DMS53 treated with DMSO at 0.1 percent for 48 hours (cell line): ENCODE measurements around the gene EFCAB6.

Experiments used
- DNase-seq: peaks from one replicate; lab custom pipeline; 2025; ENCODE audit not compliant: unreplicated experiment; lab: John Stamatoyannopoulos, UW

EFCAB6 gene

DNA sequence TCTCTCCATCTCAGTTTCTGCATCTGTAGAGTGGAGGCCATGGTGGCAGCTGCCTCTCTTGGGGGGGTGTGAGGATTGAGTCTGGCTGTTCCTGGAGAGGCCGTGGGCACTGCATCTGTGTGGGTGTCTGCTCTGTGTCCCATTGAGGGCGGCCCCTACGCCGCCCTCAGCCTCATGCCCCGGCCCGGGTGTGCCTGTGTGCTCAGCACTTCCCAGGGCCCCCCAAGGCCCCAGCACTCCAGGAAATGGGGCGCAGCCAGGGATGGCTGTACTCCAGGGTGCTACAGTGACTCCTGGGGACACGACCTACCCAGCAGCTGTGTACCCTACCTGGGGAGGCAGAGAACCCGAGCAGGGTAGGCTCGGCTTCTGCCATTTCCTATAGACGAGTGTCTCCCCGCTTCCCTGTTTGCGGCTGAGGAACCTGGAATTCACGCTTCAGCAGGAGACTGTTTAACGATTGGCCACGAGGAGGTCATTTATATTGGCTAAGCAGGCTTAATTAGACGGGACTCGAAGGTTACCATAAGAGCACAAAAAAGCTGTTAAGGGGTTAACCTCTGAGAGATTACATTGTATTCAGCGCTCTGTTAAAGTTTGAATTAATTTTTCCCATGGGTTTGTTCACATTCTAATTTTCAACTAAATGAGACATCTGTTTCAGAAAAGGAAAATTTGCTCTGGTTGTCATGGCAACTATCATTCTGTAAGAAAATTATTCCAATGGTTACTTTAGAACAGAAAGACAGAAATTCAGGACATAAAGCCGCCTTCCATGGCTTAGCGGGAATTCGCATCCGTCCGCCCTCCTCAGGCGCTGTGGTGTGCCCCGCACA is 323.9 kb downstream of the EFCAB6 start:
- DNase-seq, result no peak

DNA sequence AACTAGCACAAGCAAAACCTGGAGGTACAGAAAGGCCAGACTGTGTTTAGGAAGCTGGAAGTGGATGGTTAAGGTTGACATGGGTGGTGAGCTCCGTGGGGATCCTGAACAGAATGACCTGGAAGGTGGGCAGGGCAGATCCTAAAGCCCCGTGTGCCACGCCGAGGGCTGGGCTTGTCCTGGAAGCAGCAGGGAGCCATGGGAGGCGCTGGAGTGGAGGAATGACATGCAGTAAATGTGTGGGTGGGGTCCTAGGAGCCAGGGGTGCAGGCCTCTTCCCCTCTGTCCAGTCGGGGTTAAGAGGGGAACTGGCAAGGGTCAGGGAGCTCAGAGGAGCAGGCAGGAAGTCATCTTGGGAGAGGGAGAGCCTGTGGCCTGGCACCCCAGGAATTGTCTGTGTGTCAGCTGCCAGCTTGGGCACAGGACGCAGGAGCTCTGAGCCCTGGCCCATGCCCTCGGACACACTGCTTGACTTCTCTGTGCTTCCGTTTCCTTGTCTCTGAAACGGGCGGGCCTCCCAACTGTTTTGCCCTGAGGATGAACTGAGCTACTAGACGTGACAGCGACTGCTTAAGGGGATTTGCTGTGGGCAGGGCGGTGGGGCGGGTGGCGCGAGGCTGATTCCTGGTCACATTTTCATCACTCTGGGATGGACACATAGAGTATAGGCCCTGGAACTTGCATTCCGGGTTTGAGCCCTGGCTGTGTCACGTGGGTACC is 324.6 kb downstream of the EFCAB6 start:
- no peak for DNase-seq

DNA sequence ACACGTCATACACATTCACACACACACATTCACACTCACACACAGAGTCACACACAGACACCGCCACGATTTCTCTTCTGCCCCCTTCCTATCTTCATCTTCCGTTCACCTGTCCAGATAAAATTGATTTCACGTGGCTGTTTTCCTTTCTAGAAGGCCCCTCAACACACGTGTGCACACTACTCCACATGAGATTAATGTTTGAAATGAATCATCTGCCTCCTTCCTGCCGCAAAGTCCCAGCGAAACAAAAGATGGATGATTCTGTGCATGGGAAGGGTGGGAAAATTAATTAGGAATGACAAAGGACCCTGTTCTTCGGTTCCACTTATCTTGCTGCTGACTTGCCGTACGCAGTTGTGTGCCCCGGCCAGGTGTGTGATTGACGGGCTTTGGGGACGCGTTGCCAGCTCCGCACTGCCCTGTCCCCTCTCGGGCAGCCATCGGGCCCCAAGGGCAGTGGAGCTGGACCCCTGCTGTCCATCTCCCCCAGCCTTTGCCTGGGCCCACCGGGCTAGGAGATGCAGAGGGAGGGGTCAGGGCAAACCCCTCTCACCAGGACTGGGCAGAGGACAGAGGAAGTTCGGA is 326.5 kb downstream of the EFCAB6 start:
- no peak for DNase-seq

DNA sequence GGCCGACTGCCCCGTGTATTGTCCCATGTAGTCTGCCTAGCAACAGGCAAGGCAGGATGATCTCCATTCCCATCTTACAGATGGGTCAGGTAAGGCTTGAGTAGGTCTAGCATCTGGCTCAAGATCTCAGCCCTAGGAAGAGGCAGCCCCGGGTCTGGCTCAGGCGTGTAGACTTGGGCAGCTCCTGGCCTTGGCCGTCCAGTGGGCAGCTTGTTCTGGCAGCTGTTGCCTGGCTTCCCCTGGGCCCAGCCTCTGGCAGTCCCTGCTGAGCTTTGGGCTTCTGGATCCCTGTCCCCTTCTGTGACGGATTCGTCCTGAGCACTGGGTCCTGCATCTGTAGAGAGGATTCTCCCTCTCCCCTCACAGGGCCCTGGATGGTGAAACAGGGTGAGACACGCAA is 327.9 kb downstream of the EFCAB6 start:
- DNase-seq, result no peak

DNA sequence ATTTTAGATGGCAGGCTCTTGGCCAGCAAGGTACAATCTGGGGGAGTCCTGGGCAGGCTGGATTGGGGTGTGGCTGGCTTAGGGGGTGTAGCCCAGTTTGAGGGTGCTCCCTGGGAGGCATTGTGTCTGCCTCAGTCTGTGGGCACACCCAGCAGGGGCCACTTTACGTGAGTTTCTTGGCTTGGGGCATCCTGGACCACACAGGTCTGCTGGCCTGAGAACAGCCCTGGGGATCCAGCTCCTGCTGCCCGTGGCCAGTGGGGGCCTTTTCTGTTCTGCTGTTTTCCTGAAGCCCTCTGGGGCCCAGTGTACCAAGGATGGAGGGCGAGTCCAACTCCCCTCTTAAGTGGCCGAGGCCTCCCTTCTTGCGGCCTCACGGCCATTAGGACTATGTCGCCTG is 328.4 kb downstream of the EFCAB6 start:
- DNase-seq, result no peak

DNA sequence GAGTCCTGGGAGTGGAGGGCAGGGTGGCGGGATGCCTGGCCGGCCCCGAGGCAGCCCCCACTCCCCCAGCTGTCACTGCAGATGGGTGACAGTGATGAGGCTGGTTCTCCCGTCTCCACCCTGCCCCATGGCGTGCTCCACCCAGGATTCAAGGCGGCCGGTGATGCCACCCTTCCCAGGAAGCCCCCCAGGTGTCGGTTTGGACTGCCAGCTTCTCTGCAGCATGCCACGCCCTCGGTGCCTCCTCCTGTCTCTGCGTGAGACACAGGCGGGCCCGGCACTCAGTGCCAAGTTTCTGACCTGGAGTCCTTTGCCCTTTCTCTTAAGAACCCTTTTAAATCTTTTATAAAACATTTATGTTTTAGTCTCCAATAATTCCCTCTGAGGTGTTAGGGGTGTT is 328.8 kb downstream of the EFCAB6 start:
- DNase-seq, result no peak

DNA sequence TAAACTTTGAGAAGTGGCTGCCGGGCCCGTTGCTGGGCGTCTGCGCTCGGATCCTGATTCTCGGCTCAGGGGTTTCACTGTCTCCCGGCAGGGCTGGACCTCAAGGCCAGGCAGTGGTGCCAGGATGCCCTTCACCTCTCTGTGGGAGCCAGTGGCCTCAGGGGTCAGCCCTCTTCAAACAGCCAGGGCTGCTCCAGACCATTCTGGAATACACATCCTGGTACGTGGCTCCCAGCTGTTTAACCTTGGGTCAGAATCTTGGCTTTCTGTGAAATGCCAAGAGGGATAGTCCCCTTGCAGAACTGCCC is 329.8 kb downstream of the EFCAB6 start:
- no peak for DNase-seq

DNA sequence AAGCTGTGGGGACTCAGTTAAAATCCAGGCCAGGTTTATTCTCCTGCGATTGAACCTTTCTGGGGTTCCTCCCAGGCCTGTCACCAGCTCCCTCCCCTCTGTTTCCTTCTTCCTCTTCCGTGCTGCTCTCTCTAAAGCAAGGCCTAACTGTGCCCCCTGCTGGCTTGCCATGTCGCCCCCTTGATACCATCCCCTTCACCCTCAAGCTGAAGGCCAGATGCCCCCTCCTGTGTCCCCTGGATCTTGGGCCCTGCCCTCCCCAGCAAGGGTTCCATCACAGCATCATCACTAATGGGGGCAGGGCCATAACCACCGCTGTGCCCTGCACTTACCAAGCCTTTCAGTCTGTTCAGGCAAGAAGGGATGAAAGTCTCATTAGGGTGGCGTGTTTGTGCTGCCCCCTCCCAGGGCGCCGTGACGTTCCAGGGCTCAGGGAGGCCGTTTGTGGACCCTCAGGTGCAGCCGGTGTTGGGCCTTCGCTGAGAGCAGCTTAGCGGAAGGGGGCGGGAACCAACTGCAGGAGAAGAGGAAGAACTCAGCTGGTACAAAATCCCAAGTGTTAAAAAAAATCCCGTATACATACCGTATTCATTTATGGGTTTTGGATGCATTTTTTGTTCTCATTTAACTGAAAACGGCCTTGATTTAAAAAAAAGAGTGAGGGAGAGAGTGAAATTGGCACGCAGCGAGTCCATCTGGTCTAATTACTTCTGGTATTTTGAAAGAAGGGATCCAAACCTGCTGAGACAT is 330.4 kb downstream of the EFCAB6 start:
- no peak for DNase-seq

DNA sequence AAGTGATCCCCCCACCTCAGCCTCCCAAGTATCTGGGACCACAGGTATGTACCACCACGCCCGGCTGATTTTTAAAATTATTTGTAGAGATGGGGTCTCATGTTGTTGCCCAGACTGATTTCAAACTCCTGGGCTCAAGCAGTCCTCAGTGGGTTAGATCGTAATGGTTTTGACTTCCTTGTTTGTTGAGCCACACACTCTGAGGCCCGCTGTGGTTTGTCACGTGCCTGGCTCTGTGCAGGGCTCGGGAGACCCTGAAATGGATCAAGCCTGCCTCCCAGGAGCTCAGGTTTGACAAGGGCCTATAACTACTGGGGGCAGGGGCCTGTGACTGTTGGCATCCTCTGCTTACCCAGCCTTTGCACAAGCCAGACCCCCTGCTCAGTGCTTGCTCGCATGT is 332.1 kb downstream of the EFCAB6 start:
- no peak for DNase-seq

DNA sequence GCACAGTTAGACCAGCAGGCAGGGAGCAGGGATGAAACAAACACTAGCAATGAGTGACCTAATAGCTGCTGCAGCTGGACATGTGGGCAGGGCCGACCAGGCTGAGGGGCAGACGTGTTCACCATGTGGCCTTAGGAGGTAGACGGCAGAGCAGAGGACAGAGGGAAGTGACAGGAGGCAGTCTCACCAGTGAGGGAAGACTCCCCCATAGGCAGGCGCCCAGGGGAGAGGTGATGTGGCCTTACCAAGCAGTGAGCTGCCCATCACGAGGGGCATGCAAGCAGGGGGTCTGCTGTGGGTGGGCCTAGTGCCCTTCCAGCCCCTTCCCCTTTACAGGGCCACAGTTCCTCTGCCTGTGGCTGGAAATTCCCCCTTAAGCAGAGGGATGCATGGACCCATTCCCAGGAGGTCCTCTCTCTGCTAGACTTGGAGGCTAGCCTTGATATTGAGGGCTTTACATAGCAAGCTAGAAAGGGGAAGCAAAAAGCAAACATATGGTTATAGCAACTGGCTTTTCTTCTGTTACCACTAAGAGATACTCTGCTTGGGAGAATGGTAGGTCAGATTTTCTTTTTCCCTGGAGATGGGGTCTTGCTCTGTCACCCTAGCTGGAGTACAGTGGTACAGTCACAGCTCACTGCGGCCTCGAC is 332.7 kb downstream of the EFCAB6 start:
- DNase-seq, result no peak
